IMR-90 (cell line): ENCODE data around the gene NWD2. TPM values are rescaled to one million over a fixed set of nuclear protein-coding genes. Genes with fewer than 3 reads are reported as not detected.

Source experiments
- ATAC-seq: fragments of 200-7000 bp; cut with Tn5 transposase; 2 replicates; pipeline ENCODE4 v1.9.1; 2020; ENCODE audit warnings: low read depth, mild to moderate bottlenecking, moderate library complexity
- BruUV-seq: library from RNA; stranded (reverse); fragments of 400-500 nt; replicated peaks from 2 replicates; lab custom pipeline; 2021; lab: Mats Ljungman, UMichigan
- CTCF ChIA-PET: fragments of 300-600 bp; formaldehyde crosslinking; extraction: SDS; loops from one replicate; lab custom pipeline; 2021; ENCODE audit warnings: antibody characterized with exemption; lab: Yijun Ruan, JAX
- POLR2A ChIA-PET: fragments of 300-600 bp; sonication (Branson Sonifier 250); formaldehyde crosslinking; loops from one replicate; lab custom pipeline; 2022; ENCODE audit warnings: antibody characterized with exemption; ENCODE audit not compliant: unreplicated experiment; lab: Charles Lee
- DNase-seq: peaks from one replicate; pipeline ENCODE4 v3.0.0; 2013
- H2AFZ ChIP-seq: replicated peaks from 2 replicates; pipeline ENCODE3; 2013; ENCODE audit warnings: low read length, mild to moderate bottlenecking; ENCODE audit not compliant: poor library complexity
- H2AK5ac ChIP-seq: 2 replicates; pipeline ENCODE4 v1.6.1; 2013; ENCODE audit warnings: low read depth, low read length, inconsistent platforms
- H2AK9ac ChIP-seq: replicated peaks from 2 replicates; pipeline ENCODE3; 2013; ENCODE audit warnings: mild to moderate bottlenecking, low read depth, low read length, moderate library complexity; ENCODE audit not compliant: poor library complexity
- H2BK120ac ChIP-seq: 2 replicates; pipeline ENCODE4 v1.6.1; 2013; ENCODE audit warnings: low read depth, low read length, inconsistent platforms
- H2BK15ac ChIP-seq: 3 replicates; pipeline ENCODE4 v1.6.1; 2013; ENCODE audit warnings: low read depth, low read length, inconsistent platforms
- H2BK20ac ChIP-seq: 2 replicates; pipeline ENCODE4 v1.6.1; 2013; ENCODE audit warnings: low read depth, mild to moderate bottlenecking, inconsistent platforms, low read length, moderate library complexity
- H2BK5ac ChIP-seq: 2 replicates; pipeline ENCODE4 v1.6.1; 2013; ENCODE audit warnings: mild to moderate bottlenecking, low read depth, low read length, inconsistent platforms; ENCODE audit not compliant: poor library complexity, severe bottlenecking
- H3K14ac ChIP-seq: replicated peaks from 2 replicates; pipeline ENCODE4 v1.6.1; 2013; ENCODE audit warnings: low read depth, low read length, inconsistent platforms
- H3K18ac ChIP-seq: 2 replicates; pipeline ENCODE4 v1.6.1; 2013; ENCODE audit warnings: low read depth, low read length, control low read depth
- H3K23ac ChIP-seq: 2 replicates; pipeline ENCODE4 v1.6.1; 2013; ENCODE audit warnings: low read depth, low read length, inconsistent platforms
- H3K27ac ChIP-seq: 2 replicates; pipeline ENCODE4 v1.5.1; 2013; ENCODE audit warnings: mild to moderate bottlenecking, control low read depth, low read length; ENCODE audit not compliant: insufficient read depth
- H3K27me3 ChIP-seq: 2 replicates; pipeline ENCODE4 v1.6.1; 2013; ENCODE audit warnings: low read length; ENCODE audit not compliant: control insufficient read depth, insufficient read depth
- H3K36me3 ChIP-seq: 2 replicates; pipeline ENCODE4 v1.6.1; 2013; ENCODE audit warnings: low read length, mixed read lengths; ENCODE audit not compliant: control insufficient read depth, insufficient read depth
- H3K4ac ChIP-seq: 2 replicates; pipeline ENCODE4 v1.6.1; 2013; ENCODE audit warnings: low read depth, low read length, inconsistent platforms
- H3K4me1 ChIP-seq: 2 replicates; pipeline ENCODE4 v1.6.1; 2013; ENCODE audit warnings: low read length, mixed read lengths; ENCODE audit not compliant: control insufficient read depth, insufficient read depth
- H3K4me2 ChIP-seq: 2 replicates; pipeline ENCODE4 v1.6.1; 2013; ENCODE audit warnings: low read depth, mild to moderate bottlenecking, control low read depth, low read length, moderate library complexity
- H3K4me3 ChIP-seq: 2 replicates; pipeline ENCODE4 v1.5.1; 2013; ENCODE audit warnings: low read depth, mild to moderate bottlenecking, control low read depth, low read length, moderate library complexity; ENCODE audit not compliant: insufficient read depth
- H3K56ac ChIP-seq: 2 replicates; pipeline ENCODE4 v1.6.1; 2013; ENCODE audit warnings: low read length, inconsistent platforms; ENCODE audit not compliant: insufficient read depth; ENCODE audit errors: extremely low read depth
- H3K79me1 ChIP-seq, 2 experiments: 2 replicates each; pipeline ENCODE4 v1.6.1; 2013; ENCODE audit warnings: low read length in 2 of 2, inconsistent platforms in 1 of 2, low read depth in 1 of 2
- H3K9ac ChIP-seq: 2 replicates; pipeline ENCODE4 v1.6.1; 2013; ENCODE audit warnings: low read depth, low read length, control low read depth
- H3K9me1 ChIP-seq: 2 replicates; pipeline ENCODE4 v1.6.1; 2013; ENCODE audit warnings: low read length, inconsistent platforms; ENCODE audit not compliant: insufficient read depth
- H3K9me3 ChIP-seq: 2 replicates; pipeline ENCODE4 v1.6.1; 2013; ENCODE audit warnings: low read length; ENCODE audit not compliant: control insufficient read depth, insufficient read depth
- H4K20me1 ChIP-seq: 2 replicates; pipeline ENCODE4 v1.6.1; 2013; ENCODE audit warnings: low read length, inconsistent platforms; ENCODE audit not compliant: insufficient read depth
- H4K5ac ChIP-seq: 2 replicates; pipeline ENCODE4 v1.6.1; 2013; ENCODE audit warnings: mild to moderate bottlenecking, low read depth, low read length, control low read depth
- H4K8ac ChIP-seq, 2 experiments: 2 replicates each; pipeline ENCODE4 v1.6.1; 2013; ENCODE audit warnings: low read depth in 2 of 2, low read length in 2 of 2, control low read depth in 1 of 2, inconsistent platforms in 1 of 2
- H4K91ac ChIP-seq: 2 replicates; pipeline ENCODE4 v1.6.1; 2013; ENCODE audit warnings: low read depth, low read length, inconsistent platforms; ENCODE audit not compliant: insufficient read depth
- CHD1 ChIP-seq: IDR thresholded peaks from 2 replicates; pipeline ENCODE4 v1.6.1; 2012; ENCODE audit warnings: low read depth, low read length, improper control_type of control experiment
- CTCF ChIP-seq: conservative IDR thresholded peaks from 2 replicates; pipeline ENCODE4 v1.5.1; 2012; ENCODE audit warnings: mild to moderate bottlenecking, low read depth, low read length, improper control_type of control experiment
- ELK1 ChIP-seq: fragments of 150-350 bp; IDR thresholded peaks from 2 replicates; pipeline ENCODE4 v1.6.1; 2016; ENCODE audit warnings: low read depth, mild to moderate bottlenecking, low read length, moderate library complexity, borderline replicate concordance
- FOS ChIP-seq: fragments of 150-350 bp; IDR thresholded peaks from 2 replicates; pipeline ENCODE4 v1.6.1; 2016; ENCODE audit warnings: low read depth, low read length
- NFE2L2 ChIP-seq: fragments of 150-350 bp; IDR thresholded peaks from 2 replicates; pipeline ENCODE4 v1.6.1; 2016; ENCODE audit warnings: low read depth, mild to moderate bottlenecking, low read length
- POLR2A ChIP-seq: IDR thresholded peaks from 2 replicates; pipeline ENCODE4 v1.6.1; 2012; ENCODE audit warnings: mild to moderate bottlenecking, low read depth, low read length
- RAD21 ChIP-seq: IDR thresholded peaks from 2 replicates; pipeline ENCODE4 v1.6.1; 2012; ENCODE audit warnings: low read length, improper control_type of control experiment
- RCOR1 ChIP-seq: IDR thresholded peaks from 2 replicates; pipeline ENCODE4 v1.6.1; 2012; ENCODE audit warnings: mild to moderate bottlenecking, low read length, improper control_type of control experiment; ENCODE audit not compliant: insufficient replicate concordance
- USF2 ChIP-seq: fragments of 150-350 bp; IDR thresholded peaks from 2 replicates; pipeline ENCODE4 v1.6.1; 2017; ENCODE audit warnings: mild to moderate bottlenecking, antibody characterized with exemption, low read length, low read depth
- dilution Hi-C: fragments of 300-500 bp; cut with HindIII; formaldehyde crosslinking; loops from one replicate; pipeline ENCODE4 v1.14.3; 2018; ENCODE audit warnings: low sequenced_read_pairs; ENCODE audit not compliant: unreplicated experiment
- in situ Hi-C: fragments of 300-500 bp; cut with MboI; formaldehyde crosslinking; loops from 3 replicates; pipeline ENCODE4 v1.14.3; 2019; ENCODE audit warnings: low sequenced_read_pairs, inconsistent platforms, mixed read lengths
- intact Hi-C: fragments of 100-400 bp; cut with micrococcal nuclease; formaldehyde crosslinking; loops from 2 replicates; pipeline ENCODE4 v1.10.0; 2022
- polyA plus RNA-seq, 3 experiments: library from polyadenylated mRNA; depleted of rRNA; stranded (reverse); fragments of >200 nt; gene quantifications; 2 replicates each; pipeline ENCODE4 v1.2.3, GENCODE V29; 2012; ENCODE audit warnings: low replicate concordance in 1 of 3
- total RNA-seq: library from RNA; depleted of rRNA; stranded (reverse); fragments of >200 nt; gene quantifications from 2 replicates; pipeline ENCODE4 v1.2.3, GENCODE V29; 2012

The NWD2 gene
- total and polyA plus RNA-seq, 2 of the 4 experiments (the other 2 are of a cell fraction) = not detected

- ChIA-PET POLR2A (no interaction called here), CTCF (no interaction called here)
- no peak overlapping the region for H3K56ac ChIP-seq
- H2AK5ac ChIP-seq = no peak overlapping the region
- no peak overlapping the region for H3K4me2 ChIP-seq
- H3K36me3 ChIP-seq = no peaks in the 10 kb centered on the region
- TF ChIP-seq RCOR1 (no peak), CHD1 (no peak), NFE2L2 (no peak), FOS (no peak), CTCF (no peak), USF2 (no peak), POLR2A (no peak), ELK1 (no peak), RAD21 (no peak)
- dilution Hi-C loops (no loop called here), intact Hi-C loops (no loop called here), in situ Hi-C loops (no loop called here)
- ATAC-seq (no peak), DNase-seq (no peak)
- H2AFZ ChIP-seq = no peak overlapping the region
- H3K27me3 ChIP-seq = no peaks in the 10 kb centered on the region
- no peak overlapping the region for H3K18ac ChIP-seq
- no peaks in the 10 kb centered on the region for H3K9me3 ChIP-seq
- H2BK15ac ChIP-seq = no peak overlapping the region
- no peak overlapping the region for H4K91ac ChIP-seq
- no peak overlapping the region for H3K14ac ChIP-seq
- H3K9ac ChIP-seq = no peak overlapping the region
- no peak overlapping the region for H2AK9ac ChIP-seq
- no peak overlapping the region for H3K4me3 ChIP-seq
- no peak overlapping the region for H3K23ac ChIP-seq
- H4K8ac ChIP-seq = no peak overlapping the region
- no peak overlapping the region for H3K4ac ChIP-seq
- no peaks in the 10 kb centered on the region for H3K9me1 ChIP-seq
- H4K5ac ChIP-seq = no peak overlapping the region
- no peak overlapping the region for H3K27ac ChIP-seq
- no peaks in the 10 kb centered on the region for H4K20me1 ChIP-seq
- no peak overlapping the region for H2BK5ac ChIP-seq
- BruUV-seq = no TSS peak
- no peak overlapping the region for H2BK120ac ChIP-seq
- H3K79me1 ChIP-seq = no peaks in the 10 kb centered on the region
- H2BK20ac ChIP-seq = no peak overlapping the region
- H3K4me1 ChIP-seq = no peaks in the 10 kb centered on the region
Observed at GRCh38 chr4:37365888-37366287, 121.3 kb downstream of the NWD2 start.
